Measurements from ENCODE around the gene SUSD6. TPM values are rescaled to one million over a fixed set of nuclear protein-coding genes. Genes with fewer than 3 reads are reported as not detected.

The SUSD6 gene
- total and polyA plus RNA-seq, 2 experiments from 2014 or later: 2.8 to 3.4 TPM

- Mint-ChIP-seq H3K27ac (no peak overlapping the region; the same call in 1 of the 2 replicates), H3K4me1 (peaks cover 49% of the 10 kb centered on the region), H3K27me3 (ENCODE audit: insufficient read depth, low read depth, poor library complexity) (peaks cover 3% of the 10 kb centered on the region), H3K4me3 (no peak overlapping the region), H3K9me3 (no peaks in the 10 kb centered on the region), H3K36me3 (ENCODE audit: low read depth) (no peaks in the 10 kb centered on the region)
- ATAC-seq (no peak; the same call in 2 of the 3 replicates), DNase-seq (ENCODE audit: low spot score) (no peak)
- Histone ChIP-seq H3K27me3 (ENCODE audit: insufficient read depth) (no peaks in the 10 kb centered on the region), H3K36me3 (ENCODE audit: insufficient read depth) (no peaks in the 10 kb centered on the region), H3K4me3 (no peak overlapping the region), H3K79me2 (replicated peaks; ENCODE audit: insufficient read depth) (no peaks in the 10 kb centered on the region), H3K4me1 (ENCODE audit: insufficient read depth) (peaks cover 28% of the 10 kb centered on the region), H2AFZ (no peak overlapping the region), H3F3A (replicated peaks; ENCODE audit: low read depth) (no peaks in the 10 kb centered on the region), H4K20me1 (replicated peaks; ENCODE audit: insufficient read depth) (no peaks in the 10 kb centered on the region), H3K4me2 (no peak overlapping the region), H3K9me2 (ENCODE audit: insufficient read depth) (no peaks in the 10 kb centered on the region), H3K27ac (ENCODE audit: low read depth) (no peak overlapping the region)
- TF ChIP-seq, protein P1, sequence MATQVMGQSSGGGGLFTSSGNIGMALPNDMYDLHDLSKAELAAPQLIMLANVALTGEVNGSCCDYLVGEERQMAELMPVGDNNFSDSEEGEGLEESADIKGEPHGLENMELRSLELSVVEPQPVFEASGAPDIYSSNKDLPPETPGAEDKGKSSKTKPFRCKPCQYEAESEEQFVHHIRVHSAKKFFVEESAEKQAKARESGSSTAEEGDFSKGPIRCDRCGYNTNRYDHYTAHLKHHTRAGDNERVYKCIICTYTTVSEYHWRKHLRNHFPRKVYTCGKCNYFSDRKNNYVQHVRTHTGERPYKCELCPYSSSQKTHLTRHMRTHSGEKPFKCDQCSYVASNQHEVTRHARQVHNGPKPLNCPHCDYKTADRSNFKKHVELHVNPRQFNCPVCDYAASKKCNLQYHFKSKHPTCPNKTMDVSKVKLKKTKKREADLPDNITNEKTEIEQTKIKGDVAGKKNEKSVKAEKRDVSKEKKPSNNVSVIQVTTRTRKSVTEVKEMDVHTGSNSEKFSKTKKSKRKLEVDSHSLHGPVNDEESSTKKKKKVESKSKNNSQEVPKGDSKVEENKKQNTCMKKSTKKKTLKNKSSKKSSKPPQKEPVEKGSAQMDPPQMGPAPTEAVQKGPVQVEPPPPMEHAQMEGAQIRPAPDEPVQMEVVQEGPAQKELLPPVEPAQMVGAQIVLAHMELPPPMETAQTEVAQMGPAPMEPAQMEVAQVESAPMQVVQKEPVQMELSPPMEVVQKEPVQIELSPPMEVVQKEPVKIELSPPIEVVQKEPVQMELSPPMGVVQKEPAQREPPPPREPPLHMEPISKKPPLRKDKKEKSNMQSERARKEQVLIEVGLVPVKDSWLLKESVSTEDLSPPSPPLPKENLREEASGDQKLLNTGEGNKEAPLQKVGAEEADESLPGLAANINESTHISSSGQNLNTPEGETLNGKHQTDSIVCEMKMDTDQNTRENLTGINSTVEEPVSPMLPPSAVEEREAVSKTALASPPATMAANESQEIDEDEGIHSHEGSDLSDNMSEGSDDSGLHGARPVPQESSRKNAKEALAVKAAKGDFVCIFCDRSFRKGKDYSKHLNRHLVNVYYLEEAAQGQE (IDR thresholded peaks at IDR 0.05; ENCODE audit: unreplicated experiment): no peak
- TF ChIP-seq STAT1 (IDR thresholded peaks at IDR 0.05; ENCODE audit: unreplicated experiment): no peak
- TF ChIP-seq ZNF114 (CRISPR knock-in tag; IDR thresholded peaks at IDR 0.05): no peak
- no peak for TF ChIP-seq JUNB (IDR thresholded peaks at IDR 0.05; ENCODE audit: unreplicated experiment)
- TF ChIP-seq ZNF462 (CRISPR knock-in tag; IDR thresholded peaks at IDR 0.05): no peak
- no peak for TF ChIP-seq CREB1 (CRISPR knock-in tag; IDR thresholded peaks at IDR 0.05; ENCODE audit: low read depth)
- TF ChIP-seq ZNF331 (CRISPR knock-in tag; IDR thresholded peaks at IDR 0.05; ENCODE audit: low read depth): no peak
- TF ChIP-seq, protein P2, sequence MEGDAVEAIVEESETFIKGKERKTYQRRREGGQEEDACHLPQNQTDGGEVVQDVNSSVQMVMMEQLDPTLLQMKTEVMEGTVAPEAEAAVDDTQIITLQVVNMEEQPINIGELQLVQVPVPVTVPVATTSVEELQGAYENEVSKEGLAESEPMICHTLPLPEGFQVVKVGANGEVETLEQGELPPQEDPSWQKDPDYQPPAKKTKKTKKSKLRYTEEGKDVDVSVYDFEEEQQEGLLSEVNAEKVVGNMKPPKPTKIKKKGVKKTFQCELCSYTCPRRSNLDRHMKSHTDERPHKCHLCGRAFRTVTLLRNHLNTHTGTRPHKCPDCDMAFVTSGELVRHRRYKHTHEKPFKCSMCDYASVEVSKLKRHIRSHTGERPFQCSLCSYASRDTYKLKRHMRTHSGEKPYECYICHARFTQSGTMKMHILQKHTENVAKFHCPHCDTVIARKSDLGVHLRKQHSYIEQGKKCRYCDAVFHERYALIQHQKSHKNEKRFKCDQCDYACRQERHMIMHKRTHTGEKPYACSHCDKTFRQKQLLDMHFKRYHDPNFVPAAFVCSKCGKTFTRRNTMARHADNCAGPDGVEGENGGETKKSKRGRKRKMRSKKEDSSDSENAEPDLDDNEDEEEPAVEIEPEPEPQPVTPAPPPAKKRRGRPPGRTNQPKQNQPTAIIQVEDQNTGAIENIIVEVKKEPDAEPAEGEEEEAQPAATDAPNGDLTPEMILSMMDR (conservative IDR thresholded peaks at IDR 0.05; ENCODE audit: low read depth in 2 of 2): no peak
- TF ChIP-seq EZH2phosphoT487 (IDR thresholded peaks at IDR 0.05; ENCODE audit: unreplicated experiment): no peak
- no peak for TF ChIP-seq NANOG (IDR thresholded peaks at IDR 0.05; ENCODE audit: borderline replicate concordance)
Measured at GRCh38 chr14:69693801-69694729, 82.7 kb downstream of the SUSD6 start.

All from GM23338 (cell line).